Neuron (in vitro differentiated cells): ENCODE data around the gene TSPEAR.

ENCODE experiments used
- H2AFZ ChIP-seq: one replicate; pipeline ENCODE4 v1.6.1; 2013; ENCODE audit warnings: low read depth, mild to moderate bottlenecking, inconsistent platforms, low read length, moderate library complexity
- H3K27me3 ChIP-seq: one replicate; pipeline ENCODE4 v1.6.1; 2013; ENCODE audit warnings: low read length; ENCODE audit not compliant: insufficient read depth
- H3K36me3 ChIP-seq: one replicate; pipeline ENCODE4 v1.6.1; 2013; ENCODE audit warnings: low read length; ENCODE audit not compliant: insufficient read depth
- H3K4me1 ChIP-seq: one replicate; pipeline ENCODE4 v1.6.1; 2013; ENCODE audit warnings: low read length; ENCODE audit not compliant: insufficient read depth
- H3K4me3 ChIP-seq: 2 replicates; pipeline ENCODE4 v1.5.1; 2013; ENCODE audit warnings: mild to moderate bottlenecking, low read length, moderate library complexity
- H3K9me3 ChIP-seq: one replicate; pipeline ENCODE4 v1.6.1; 2013; ENCODE audit warnings: low read length

The TSPEAR gene

DNA sequence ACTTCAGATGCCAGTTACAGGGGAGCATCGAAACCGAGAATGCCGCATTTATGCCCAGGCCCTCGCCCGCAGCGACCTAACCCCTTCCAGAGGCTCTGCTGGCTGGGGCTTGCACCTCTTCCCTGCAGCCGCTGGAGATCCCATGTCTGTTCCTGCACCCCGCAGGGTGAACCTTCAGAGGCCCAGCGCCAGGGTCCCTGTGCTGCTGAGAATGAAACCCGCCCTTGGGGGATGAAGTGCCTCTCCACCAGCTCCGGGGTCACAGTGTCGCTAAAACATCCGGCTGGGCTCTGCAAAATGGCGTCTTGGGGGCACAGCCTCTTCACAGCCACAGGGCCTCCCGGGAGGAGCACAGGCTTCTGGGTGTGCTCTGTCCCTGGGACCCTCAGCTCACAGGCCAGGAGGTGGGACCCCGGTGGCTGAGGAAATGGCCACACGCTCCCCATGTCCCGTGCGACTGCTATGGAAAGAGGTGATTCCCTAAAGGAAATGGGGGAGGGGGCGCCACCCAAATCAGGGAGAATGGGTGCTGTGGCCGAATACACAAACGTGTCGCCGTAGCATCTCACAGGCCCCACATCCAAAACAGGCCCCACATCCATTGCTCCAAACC is 39.9 kb upstream of the TSPEAR start:
- peaks cover 2% of the 10 kb centered on the region for H3K9me3 ChIP-seq
- no peak overlapping the region for H3K4me3 ChIP-seq
- peaks cover 6% of the 10 kb centered on the region for H3K4me1 ChIP-seq
- no peak overlapping the region for H2AFZ ChIP-seq
- H3K36me3 ChIP-seq = no peaks in the 10 kb centered on the region
- H3K27me3 ChIP-seq = peaks cover 3% of the 10 kb centered on the region

DNA sequence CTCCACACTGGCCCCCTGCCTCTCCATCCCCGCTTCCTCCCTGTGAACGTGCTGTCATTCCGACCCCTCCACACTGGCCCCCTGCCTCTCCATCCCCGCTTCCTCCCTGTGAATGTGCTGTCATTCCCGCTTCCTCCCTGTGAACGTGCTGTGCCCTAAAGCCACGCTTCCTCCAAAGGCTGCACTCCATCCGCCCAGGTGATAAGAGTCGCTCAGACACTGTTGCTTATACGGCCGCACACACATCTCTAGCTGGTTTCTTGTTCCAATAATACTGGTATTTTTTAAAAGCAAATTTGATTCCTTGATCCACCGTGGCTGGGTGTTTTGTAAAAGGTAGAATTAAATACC is 39.3 kb upstream of the TSPEAR start:
- Histone ChIP-seq H3K4me1 (peaks cover 6% of the 10 kb centered on the region), H3K36me3 (no peaks in the 10 kb centered on the region), H3K4me3 (no peak overlapping the region), H2AFZ (no peak overlapping the region), H3K9me3 (no peaks in the 10 kb centered on the region), H3K27me3 (peaks cover 3% of the 10 kb centered on the region)

DNA sequence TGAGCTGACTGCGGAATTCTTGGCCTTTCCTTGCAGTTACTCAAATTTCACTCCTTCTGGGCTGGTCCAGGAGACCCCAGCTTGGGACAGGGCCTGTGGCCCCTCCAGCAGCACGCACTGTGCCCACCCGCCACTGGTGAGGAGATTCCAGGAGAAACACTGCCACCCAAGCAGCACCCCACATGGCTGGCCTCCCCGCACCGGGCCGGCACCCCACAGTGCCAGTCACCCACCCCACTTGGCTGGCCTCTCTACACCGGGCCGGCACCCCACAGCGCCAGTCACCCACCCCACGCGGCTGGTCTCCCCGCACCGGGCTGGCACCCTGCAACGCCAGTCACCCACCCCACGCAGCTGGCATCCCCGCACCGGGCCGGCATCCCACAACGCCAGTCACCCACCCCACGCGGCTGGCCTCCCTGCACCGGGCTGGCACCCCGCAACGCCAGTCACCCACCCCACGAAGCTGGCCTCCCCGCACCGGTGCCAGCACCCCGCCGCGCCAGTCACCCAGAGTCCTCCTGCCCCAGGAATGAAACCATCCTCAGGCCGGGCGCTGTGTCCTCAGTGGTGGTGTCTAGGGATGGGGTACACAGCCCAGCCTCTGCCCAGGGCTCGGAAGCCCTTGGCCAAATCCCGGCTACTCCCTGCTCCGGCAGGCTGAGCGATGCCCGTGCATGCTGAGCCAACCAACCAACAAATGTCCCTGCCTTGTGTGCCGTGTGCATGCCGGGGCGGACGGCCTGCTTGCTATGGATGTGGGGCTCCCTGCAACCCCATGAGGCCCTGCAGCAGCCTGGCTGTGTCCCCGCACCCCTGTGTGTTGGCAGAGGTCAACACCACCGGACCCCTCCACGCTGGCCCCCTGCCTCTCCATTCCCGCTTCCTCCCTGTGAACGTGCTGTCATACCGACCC is 38.6 kb upstream of the TSPEAR start:
- Histone ChIP-seq H3K4me1 (peaks cover 6% of the 10 kb centered on the region), H3K9me3 (no peaks in the 10 kb centered on the region), H3K36me3 (no peaks in the 10 kb centered on the region), H3K4me3 (no peak overlapping the region), H2AFZ (no peak overlapping the region), H3K27me3 (peaks cover 3% of the 10 kb centered on the region)

DNA sequence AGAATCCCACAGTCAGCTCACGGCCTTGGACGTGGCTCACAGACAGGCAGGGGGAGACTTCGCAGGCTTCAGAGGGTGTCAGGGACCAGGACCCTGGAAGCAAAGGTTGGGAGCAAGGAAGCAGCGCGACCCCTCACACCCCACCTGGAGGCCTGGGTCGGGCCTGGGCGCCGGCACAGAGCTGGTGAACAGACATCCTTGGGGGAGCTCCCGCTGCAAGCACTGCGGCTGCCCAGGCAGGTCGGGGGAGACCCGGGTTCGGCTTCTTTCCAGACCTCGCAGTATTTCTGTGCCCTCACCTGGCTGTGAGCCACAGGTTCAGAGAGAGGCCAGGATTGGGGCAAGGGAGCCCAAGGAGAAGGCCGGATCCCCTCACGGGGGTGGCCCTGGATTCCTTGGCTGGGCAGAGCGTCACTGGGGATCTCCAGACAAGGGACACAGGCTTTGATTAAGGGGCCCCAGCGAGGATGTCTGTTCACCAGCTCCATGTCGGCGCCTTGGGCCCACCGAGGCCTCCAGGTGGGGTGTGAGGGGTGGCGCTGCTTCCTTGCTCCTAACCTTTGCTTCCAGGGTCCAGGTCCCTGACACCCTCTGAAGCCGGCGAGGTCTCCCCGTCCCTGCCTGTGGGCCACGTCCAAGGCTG is 37.9 kb upstream of the TSPEAR start:
- H3K9me3 ChIP-seq = no peaks in the 10 kb centered on the region
- peaks cover 5% of the 10 kb centered on the region for H3K27me3 ChIP-seq
- no peak overlapping the region for H2AFZ ChIP-seq
- H3K4me3 ChIP-seq = no peak overlapping the region
- no peaks in the 10 kb centered on the region for H3K36me3 ChIP-seq
- peaks cover 6% of the 10 kb centered on the region for H3K4me1 ChIP-seq

DNA sequence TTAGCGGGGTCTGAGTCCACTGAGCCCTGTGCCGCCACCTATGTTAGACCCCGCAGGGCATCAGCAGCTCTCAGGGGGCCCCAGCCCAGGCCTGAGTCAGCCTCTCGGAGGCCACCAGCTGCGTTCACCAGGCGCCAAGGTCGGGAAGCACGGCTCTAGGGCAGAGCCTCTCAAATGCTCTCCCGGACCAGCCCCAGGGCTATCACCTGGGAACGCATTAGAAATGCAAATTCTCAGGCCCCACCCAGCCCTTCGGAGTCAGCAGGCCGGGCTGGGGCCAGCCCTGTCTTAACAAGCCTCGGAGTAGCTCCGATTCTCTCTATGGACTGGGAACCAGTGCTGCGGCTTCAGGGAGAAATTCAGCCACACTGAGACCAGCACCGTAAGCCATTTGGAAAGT is 37.2 kb upstream of the TSPEAR start:
- Histone ChIP-seq H2AFZ (no peak overlapping the region), H3K9me3 (no peaks in the 10 kb centered on the region), H3K27me3 (peaks cover 6% of the 10 kb centered on the region), H3K36me3 (no peaks in the 10 kb centered on the region), H3K4me3 (no peak overlapping the region), H3K4me1 (peaks cover 6% of the 10 kb centered on the region)

DNA sequence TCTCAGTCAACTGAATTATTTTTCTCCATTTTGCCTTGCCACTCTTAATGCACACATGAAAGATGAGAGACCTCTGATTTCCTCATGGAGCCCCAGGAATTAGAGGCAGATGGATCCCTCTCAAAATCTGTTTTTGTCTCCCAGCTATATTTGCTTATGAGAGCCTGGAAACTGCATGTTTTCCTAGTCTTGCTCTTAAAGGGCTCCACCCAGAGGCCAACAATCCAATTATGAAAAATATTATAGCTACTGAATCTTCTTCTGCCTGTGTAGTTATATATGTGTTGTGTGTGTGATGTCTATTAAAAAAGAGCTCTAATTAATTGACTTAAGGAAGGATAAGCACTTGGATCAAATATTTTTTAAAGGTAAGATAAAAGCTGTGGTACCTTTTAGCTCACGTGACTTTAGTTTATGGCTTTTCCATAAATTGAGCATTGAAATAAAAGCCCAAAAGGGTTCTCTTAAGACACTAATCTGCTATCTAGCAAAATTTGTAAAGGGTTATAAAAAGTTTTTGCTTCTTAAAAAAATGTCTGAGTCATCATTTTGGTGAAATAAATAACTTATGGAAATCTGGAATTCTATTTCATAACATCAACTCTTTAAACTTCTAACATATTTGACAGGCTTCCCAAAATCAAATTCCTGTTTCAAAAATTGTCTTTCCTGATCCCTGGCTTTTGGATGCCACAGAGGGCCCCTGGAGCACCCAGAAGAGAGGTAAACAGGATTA is 31.2 kb upstream of the TSPEAR start:
- Histone ChIP-seq H2AFZ (no peak overlapping the region), H3K27me3 (peaks cover 12% of the 10 kb centered on the region), H3K36me3 (no peaks in the 10 kb centered on the region), H3K4me3 (no peak overlapping the region), H3K9me3 (no peaks in the 10 kb centered on the region), H3K4me1 (peaks cover 6% of the 10 kb centered on the region)

DNA sequence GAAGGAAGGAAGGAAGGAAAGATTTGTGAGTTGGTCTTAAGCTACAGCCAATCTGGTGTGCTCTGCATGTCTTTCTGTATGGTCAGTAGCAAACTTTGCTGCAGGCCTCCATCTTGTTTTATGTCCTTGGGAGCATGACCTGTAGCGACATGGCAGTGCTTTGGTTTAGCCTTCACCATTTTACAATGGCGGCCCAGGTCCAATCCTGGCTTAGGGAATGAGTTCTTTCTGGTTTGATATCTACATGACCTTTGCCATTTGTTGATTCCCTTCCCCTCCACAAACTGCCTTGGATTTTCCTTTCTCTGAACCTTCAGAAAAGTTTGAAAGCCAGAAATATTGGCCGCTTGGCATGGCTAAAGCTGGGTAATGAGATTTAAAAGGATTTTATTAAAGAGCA is 30.5 kb upstream of the TSPEAR start:
- Histone ChIP-seq H2AFZ (no peak overlapping the region), H3K27me3 (peaks cover 13% of the 10 kb centered on the region), H3K36me3 (no peaks in the 10 kb centered on the region), H3K4me3 (no peak overlapping the region), H3K4me1 (peaks cover 6% of the 10 kb centered on the region), H3K9me3 (no peaks in the 10 kb centered on the region)

DNA sequence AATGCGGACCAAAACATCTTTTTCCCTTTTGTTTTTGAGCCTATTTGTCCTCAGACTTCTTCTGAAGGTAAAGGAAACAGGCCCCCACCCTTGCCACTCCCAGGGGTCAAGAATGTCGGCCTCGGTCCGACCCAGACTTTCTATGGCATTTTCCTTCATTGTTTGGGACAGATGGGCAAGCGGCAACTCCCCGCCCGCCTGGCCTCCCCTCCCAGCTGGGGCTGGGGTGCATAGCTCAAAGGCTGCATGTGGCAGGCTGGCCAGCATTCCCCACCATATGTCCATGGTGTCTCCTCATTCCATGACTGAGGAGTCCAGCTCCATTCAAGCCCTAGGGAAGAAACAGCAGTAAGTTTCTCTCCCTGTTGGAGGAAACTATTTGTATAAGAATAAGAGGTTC is 29.4 kb upstream of the TSPEAR start:
- Histone ChIP-seq H3K4me3 (no peak overlapping the region), H3K27me3 (peaks cover 18% of the 10 kb centered on the region), H3K36me3 (no peaks in the 10 kb centered on the region), H3K9me3 (no peaks in the 10 kb centered on the region), H2AFZ (no peak overlapping the region), H3K4me1 (peaks cover 6% of the 10 kb centered on the region)

DNA sequence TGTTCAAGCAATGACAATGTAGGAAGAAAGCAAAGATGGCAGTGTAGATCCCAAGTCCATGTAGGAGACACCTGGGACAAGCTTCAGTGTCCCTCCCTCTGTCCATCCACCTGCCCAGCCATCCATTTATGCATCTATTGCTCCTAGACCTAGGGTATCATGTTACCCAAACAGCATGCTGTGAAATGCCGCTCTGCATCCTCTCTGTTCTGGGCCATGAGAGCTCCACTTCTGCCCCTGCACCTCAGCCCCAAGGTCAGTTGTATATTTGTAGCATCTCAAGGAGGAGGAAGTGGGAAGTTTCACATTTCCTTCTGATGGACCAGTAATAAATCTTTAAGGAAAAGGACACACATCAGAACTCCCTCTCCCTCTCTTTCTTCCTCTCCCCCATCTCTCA is 27.9 kb upstream of the TSPEAR start:
- no peaks in the 10 kb centered on the region for H3K9me3 ChIP-seq
- peaks cover 6% of the 10 kb centered on the region for H3K4me1 ChIP-seq
- no peak overlapping the region for H3K4me3 ChIP-seq
- no peaks in the 10 kb centered on the region for H3K36me3 ChIP-seq
- no peak overlapping the region for H2AFZ ChIP-seq
- peaks cover 21% of the 10 kb centered on the region for H3K27me3 ChIP-seq

DNA sequence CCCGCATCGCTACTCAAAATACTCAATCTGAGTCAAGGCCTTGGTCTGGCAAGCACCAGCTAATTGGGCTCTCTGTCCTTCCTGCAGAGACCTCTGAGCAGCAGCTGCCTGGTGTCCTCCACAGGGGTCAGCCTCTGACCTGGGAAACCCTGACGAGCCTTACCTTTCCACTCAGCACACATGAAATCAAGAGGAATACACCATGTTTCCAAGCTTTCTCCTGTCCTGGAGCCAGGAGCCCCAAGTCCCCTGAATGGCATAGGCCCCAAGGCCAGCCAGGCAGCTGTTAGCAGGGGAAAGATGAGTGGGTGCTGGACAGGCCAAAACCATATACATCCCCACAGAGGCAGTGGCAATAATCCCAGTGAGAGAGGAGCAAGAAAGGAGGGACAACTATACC is 27.2 kb upstream of the TSPEAR start:
- peaks cover 6% of the 10 kb centered on the region for H3K4me1 ChIP-seq
- no peaks in the 10 kb centered on the region for H3K9me3 ChIP-seq
- no peaks in the 10 kb centered on the region for H3K36me3 ChIP-seq
- H2AFZ ChIP-seq = no peak overlapping the region
- peaks cover 26% of the 10 kb centered on the region for H3K27me3 ChIP-seq
- no peak overlapping the region for H3K4me3 ChIP-seq

DNA sequence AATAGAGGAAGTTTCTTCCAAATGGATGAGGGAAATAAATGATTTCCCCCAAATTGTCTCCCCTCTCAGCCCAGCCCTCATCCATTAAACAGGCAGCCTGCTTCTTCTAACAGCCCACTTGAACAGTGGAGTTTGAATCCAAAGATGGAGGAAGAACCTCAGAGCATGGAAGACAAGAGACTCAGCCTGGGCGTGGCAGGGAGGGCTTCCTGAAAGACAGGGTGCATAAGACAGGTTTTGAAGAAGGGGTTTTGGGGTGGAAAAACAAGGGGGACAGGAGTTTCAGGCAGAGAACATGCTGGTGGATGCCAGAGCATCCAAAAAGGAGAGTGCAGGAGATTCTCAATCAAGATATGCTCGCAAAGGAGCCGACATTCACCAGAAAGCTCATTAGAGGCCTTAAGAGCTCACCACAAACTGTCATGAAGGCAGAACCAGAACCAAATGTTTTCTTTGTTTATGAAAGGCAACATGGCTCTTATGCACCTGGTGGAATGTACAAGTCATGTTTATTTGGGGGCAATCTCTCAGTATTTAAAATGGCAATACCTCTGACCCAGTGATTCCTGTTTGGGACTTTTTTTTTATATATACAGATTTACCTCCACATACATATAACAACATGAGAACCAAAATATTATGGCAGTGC is 26.5 kb upstream of the TSPEAR start:
- no peaks in the 10 kb centered on the region for H3K9me3 ChIP-seq

DNA sequence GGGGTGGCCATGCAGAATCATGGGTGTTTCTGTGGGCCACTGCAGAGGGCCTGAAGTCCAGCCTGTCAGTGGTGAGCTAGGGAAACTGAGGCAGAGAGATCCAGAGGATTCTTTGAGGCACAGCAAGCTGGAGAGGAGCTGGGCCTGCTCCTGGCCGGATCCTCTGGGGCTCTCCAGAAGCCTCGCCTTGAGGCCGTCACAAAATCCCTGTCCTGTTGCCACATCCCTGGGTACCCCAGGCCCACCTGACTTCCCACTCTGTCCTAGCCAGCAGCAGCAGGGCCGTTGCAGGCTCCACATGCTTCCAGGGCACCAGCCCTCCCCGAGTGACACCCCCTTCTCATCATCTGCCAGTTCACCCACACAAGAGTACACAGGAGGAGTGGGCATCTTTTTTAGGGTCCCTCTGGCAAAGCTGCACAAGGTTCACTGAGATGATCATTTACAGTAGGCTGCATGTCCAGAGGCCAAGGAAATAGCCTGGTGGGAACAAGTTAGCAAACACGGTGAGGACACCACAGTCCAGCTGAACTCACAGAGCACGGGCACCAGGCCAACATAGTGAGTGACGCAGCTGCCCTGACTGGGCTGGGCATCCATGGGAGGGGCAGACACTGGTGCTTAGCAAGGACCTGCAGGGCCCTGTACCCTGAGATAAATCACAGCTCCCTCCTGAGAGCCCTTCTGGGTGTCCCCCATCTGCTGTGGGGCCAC is 25.1 kb upstream of the TSPEAR start:
- Histone ChIP-seq H2AFZ (no peak overlapping the region), H3K9me3 (no peaks in the 10 kb centered on the region), H3K36me3 (no peaks in the 10 kb centered on the region), H3K4me3 (no peak overlapping the region), H3K4me1 (peaks cover 6% of the 10 kb centered on the region), H3K27me3 (peaks cover 38% of the 10 kb centered on the region)

More for the DNA sequence above, 26.5 kb upstream of the TSPEAR start:
- no peaks in the 10 kb centered on the region for H3K36me3 ChIP-seq
- peaks cover 6% of the 10 kb centered on the region for H3K4me1 ChIP-seq
- H2AFZ ChIP-seq = no peak overlapping the region
- H3K27me3 ChIP-seq = peaks cover 26% of the 10 kb centered on the region
- no peak overlapping the region for H3K4me3 ChIP-seq
